H1 (cell line): ENCODE data around the gene ITIH4. TPM values are rescaled to one million over a fixed set of nuclear protein-coding genes. Genes with fewer than 3 reads are reported as not detected.

Source experiments
- CTCF ChIA-PET: fragments of 300-600 bp; sonication (Branson Sonifier 250); formaldehyde crosslinking; loops from one replicate; lab custom pipeline; 2021; ENCODE audit not compliant: partially characterized antibody; lab: Charles Lee
- POLR2A ChIA-PET: fragments of 300-600 bp; sonication (Branson Sonifier 250); formaldehyde crosslinking; loops from one replicate; lab custom pipeline; 2021; ENCODE audit warnings: inconsistent platforms; ENCODE audit not compliant: partially characterized antibody; lab: Charles Lee
- DNase-seq, 2 experiments: peaks; one replicate each; pipeline versions ENCODE4 v3.0.0 to v3.0.0-alpha.2; 2010 to 2022; ENCODE audit warnings: low spot score in 2 of 2, low read depth in 1 of 2, mixed read lengths in 1 of 2
- FAIRE-seq: peaks from 2 replicates; lab custom pipeline; 2011; peaks lifted over from hg19 to GRCh38; lab: Jason Lieb, UNC
- H2AFZ ChIP-seq: 2 replicates; pipeline ENCODE4 v1.8.1; 2012; ENCODE audit warnings: low read length, inconsistent platforms
- H2AK5ac ChIP-seq: 2 replicates; pipeline ENCODE4 v1.6.1; 2013; ENCODE audit warnings: low read depth, low read length
- H2BK120ac ChIP-seq: replicated peaks from 2 replicates; pipeline ENCODE3; 2013; ENCODE audit warnings: low read depth, low read length, inconsistent platforms
- H2BK12ac ChIP-seq: 2 replicates; pipeline ENCODE4 v1.6.1; 2013; ENCODE audit warnings: low read depth, low read length
- H2BK15ac ChIP-seq: 2 replicates; pipeline ENCODE4 v1.6.1; 2013; ENCODE audit warnings: low read length
- H2BK20ac ChIP-seq: 2 replicates; pipeline ENCODE4 v1.6.1; 2013; ENCODE audit warnings: low read length
- H2BK5ac ChIP-seq: 2 replicates; pipeline ENCODE4 v1.6.1; 2013; ENCODE audit warnings: low read depth, low read length
- H3K14ac ChIP-seq: 2 replicates; pipeline ENCODE4 v1.6.1; 2013; ENCODE audit warnings: inconsistent platforms; ENCODE audit not compliant: insufficient read length
- H3K18ac ChIP-seq: 2 replicates; pipeline ENCODE4 v1.6.1; 2013; ENCODE audit warnings: low read length; ENCODE audit errors: extremely low read depth
- H3K23ac ChIP-seq: 2 replicates; pipeline ENCODE4 v1.6.1; 2013; ENCODE audit warnings: inconsistent platforms; ENCODE audit not compliant: insufficient read length
- H3K23me2 ChIP-seq: 2 replicates; pipeline ENCODE4 v1.6.1; 2013; ENCODE audit warnings: low read depth, low read length
- H3K27ac ChIP-seq: 2 replicates; pipeline ENCODE4 v1.6.1; 2011; ENCODE audit warnings: low read depth, low read length, inconsistent platforms
- H3K27me3 ChIP-seq, 4 experiments: replicated peaks in 1 of 4; 1 replicate in 1 of 4; 2 replicates in 3 of 4; pipeline versions ENCODE4 v1.6.1 to v1.8.1; 2011 to 2013; ENCODE audit warnings: low read length in 3 of 4, mild to moderate bottlenecking in 3 of 4, inconsistent platforms in 2 of 4, mixed read lengths in 2 of 4, moderate library complexity in 1 of 4; ENCODE audit not compliant: control insufficient read depth in 3 of 4, insufficient read depth in 3 of 4; ENCODE audit errors: extremely low read depth in 1 of 4
- H3K36me3 ChIP-seq, 4 experiments: 2 replicates each; pipeline versions ENCODE4 v1.6.1 to v1.8.1; 2011 to 2013; ENCODE audit warnings: mild to moderate bottlenecking in 4 of 4, low read length in 3 of 4, moderate library complexity in 2 of 4, control low read depth in 1 of 4, inconsistent platforms in 1 of 4; ENCODE audit not compliant: insufficient read depth in 4 of 4, control insufficient read depth in 2 of 4
- H3K4ac ChIP-seq: replicated peaks from 2 replicates; pipeline ENCODE3; 2013; ENCODE audit warnings: low read length, low read depth, mixed read lengths, inconsistent platforms; ENCODE audit not compliant: insufficient read length
- H3K4me1 ChIP-seq, 4 experiments: replicated peaks in 1 of 4; 1 replicate in 1 of 4; 2 replicates in 3 of 4; pipeline versions ENCODE4 v1.6.1 to v1.8.1; 2011 to 2013; ENCODE audit warnings: low read length in 3 of 4, inconsistent platforms in 2 of 4, mixed read lengths in 1 of 4; ENCODE audit not compliant: insufficient read depth in 4 of 4, control insufficient read depth in 3 of 4
- H3K4me2 ChIP-seq, 2 experiments: 2 replicates each; pipeline versions ENCODE4 v1.6.1 to v1.8.1; 2011 to 2013; ENCODE audit warnings: low read depth in 2 of 2, low read length in 2 of 2, control low read depth in 1 of 2, inconsistent platforms in 1 of 2, mild to moderate bottlenecking in 1 of 2; ENCODE audit not compliant: insufficient read depth in 1 of 2
- H3K4me3 ChIP-seq, 4 experiments: fragments of 200-600, 300-600 bp in 1 of 4; sonication (generic), shearing (Covaris generic), sonication (Bioruptor Twin) in 1 of 4; 2 replicates each; pipeline versions ENCODE4 v1.5.1 to v1.8.1; 2011 to 2016; ENCODE audit warnings: low read length in 4 of 4, low read depth in 3 of 4, control low read depth in 2 of 4, inconsistent platforms in 2 of 4, mild to moderate bottlenecking in 2 of 4, mixed read lengths in 1 of 4, moderate library complexity in 1 of 4; ENCODE audit not compliant: insufficient read depth in 2 of 4; ENCODE audit errors: extremely low read depth in 1 of 4
- H3K56ac ChIP-seq: replicated peaks from 2 replicates; pipeline ENCODE3; 2013; ENCODE audit warnings: low read depth, mild to moderate bottlenecking, mixed read lengths, low read length, inconsistent platforms; ENCODE audit not compliant: insufficient read length
- H3K79me1 ChIP-seq: 2 replicates; pipeline ENCODE4 v1.6.1; 2013; ENCODE audit warnings: low read depth, low read length, control low read depth
- H3K79me2 ChIP-seq, 2 experiments: 2 replicates each; pipeline versions ENCODE4 v1.6.1 to v1.8.1; 2012 to 2013; ENCODE audit warnings: low read length in 2 of 2, mild to moderate bottlenecking in 2 of 2, inconsistent platforms in 1 of 2; ENCODE audit not compliant: insufficient read depth in 2 of 2, control insufficient read depth in 1 of 2
- H3K9ac ChIP-seq, 4 experiments: replicated peaks in 1 of 4; 1 replicate in 1 of 4; 2 replicates in 3 of 4; pipeline versions ENCODE4 v1.6.1 to v1.8.1; 2011 to 2013; ENCODE audit warnings: low read depth in 3 of 4, low read length in 3 of 4, control low read depth in 2 of 4, mild to moderate bottlenecking in 2 of 4, moderate library complexity in 2 of 4, inconsistent platforms in 1 of 4; ENCODE audit errors: extremely low read depth in 1 of 4
- H3K9me3 ChIP-seq, 2 experiments: 2 replicates each; pipeline versions ENCODE4 v1.6.1 to v1.8.1; 2012 to 2013; ENCODE audit warnings: mild to moderate bottlenecking in 2 of 2, moderate library complexity in 2 of 2, control low read depth in 1 of 2, inconsistent platforms in 1 of 2, low read depth in 1 of 2, low read length in 1 of 2, mixed read lengths in 1 of 2; ENCODE audit not compliant: insufficient read depth in 2 of 2
- H4K20me1 ChIP-seq, 2 experiments: replicated peaks in 1 of 2; 2 replicates each; pipeline versions ENCODE3 to v1.8.1; 2011 to 2013; ENCODE audit warnings: inconsistent platforms in 2 of 2, low read length in 2 of 2, mild to moderate bottlenecking in 1 of 2; ENCODE audit not compliant: insufficient read depth in 2 of 2, control insufficient read depth in 1 of 2
- H4K5ac ChIP-seq: 2 replicates; pipeline ENCODE4 v1.6.1; 2013; ENCODE audit warnings: low read length, low read depth, mixed read lengths, inconsistent platforms; ENCODE audit not compliant: insufficient read length
- H4K8ac ChIP-seq: 2 replicates; pipeline ENCODE4 v1.8.0; 2013; ENCODE audit warnings: mild to moderate bottlenecking, moderate library complexity, low read length, inconsistent platforms; ENCODE audit not compliant: insufficient read depth; ENCODE audit errors: extremely low read depth
- H4K91ac ChIP-seq: replicated peaks from 2 replicates; pipeline ENCODE3; 2013; ENCODE audit warnings: low read length, mixed read lengths, inconsistent platforms; ENCODE audit not compliant: insufficient read length
- BACH1 ChIP-seq: IDR thresholded peaks from 2 replicates; pipeline ENCODE4 v1.6.1; 2012; ENCODE audit warnings: low read length, improper control_type of control experiment
- BCL11A ChIP-seq, 2 experiments: IDR thresholded peaks; one replicate each; pipeline ENCODE4 v1.6.1; 2011; ENCODE audit warnings: low read depth in 2 of 2, low read length in 2 of 2, mild to moderate bottlenecking in 2 of 2
- BRCA1 ChIP-seq: IDR thresholded peaks from 2 replicates; pipeline ENCODE4 v1.6.1; 2012; ENCODE audit warnings: low read depth, low read length, improper control_type of control experiment
- CBX5 ChIP-seq: fragments of 300-800, 300-1000 bp; sonication (generic); IDR thresholded peaks from 2 replicates; pipeline ENCODE4 v1.7.1; 2016; ENCODE audit warnings: antibody characterized with exemption, low read length, low read depth
- EGR1 ChIP-seq: IDR thresholded peaks from 2 replicates; pipeline ENCODE4 v1.6.1; 2011; ENCODE audit warnings: low read depth, low read length, borderline replicate concordance
- FOSL1 ChIP-seq: IDR thresholded peaks from 2 replicates; pipeline ENCODE4 v1.6.1; 2011; ENCODE audit warnings: mild to moderate bottlenecking, low read depth, low read length, moderate library complexity; ENCODE audit not compliant: insufficient read depth
- MAX ChIP-seq: IDR thresholded peaks from 2 replicates; pipeline ENCODE4 v1.6.1; 2012; ENCODE audit warnings: inconsistent platforms
- RBBP5 ChIP-seq: IDR thresholded peaks from 2 replicates; pipeline ENCODE4 v1.7.1; 2012; ENCODE audit warnings: low read depth, mild to moderate bottlenecking, inconsistent platforms, low read length, moderate library complexity, borderline replicate concordance
- RFX5 ChIP-seq: IDR thresholded peaks from 2 replicates; pipeline ENCODE4 v1.6.1; 2011; ENCODE audit warnings: low read depth, low read length, improper control_type of control experiment, borderline replicate concordance
- RNF2 ChIP-seq: fragments of 200-900, 300-1000 bp; sonication (generic); IDR thresholded peaks from 2 replicates; pipeline ENCODE4 v1.7.1; 2016; ENCODE audit warnings: borderline replicate concordance, low read depth, mild to moderate bottlenecking, antibody characterized with exemption, low read length; ENCODE audit not compliant: poor library complexity, severe bottlenecking; ENCODE audit errors: missing control alignments
- SAP30 ChIP-seq: fragments of 300-600 bp; sonication (generic); IDR thresholded peaks from 2 replicates; pipeline ENCODE4 v1.7.1; 2012; ENCODE audit warnings: low read length, moderate library complexity, mild to moderate bottlenecking, inconsistent platforms; ENCODE audit not compliant: insufficient read depth, insufficient replicate concordance
- SUZ12 ChIP-seq: fragments of 200-600 bp; sonication (generic); IDR thresholded peaks from 2 replicates; pipeline ENCODE4 v1.6.1; 2012; ENCODE audit warnings: mild to moderate bottlenecking, inconsistent platforms, low read length, moderate library complexity, mixed read lengths
- ZNF274 ChIP-seq: IDR thresholded peaks from 2 replicates; pipeline ENCODE4 v1.7.0; 2012; ENCODE audit warnings: low read length, borderline replicate concordance; ENCODE audit errors: extremely low read depth
- WGBS, 2 experiments: shearing (Covaris generic) in 1 of 2; methylation state at CpG; one replicate each; pipeline versions ENCODE4 v1.1.6 to v1.1.7; 2013 to 2015; ENCODE audit warnings: low lambda C conversion rate in 2 of 2, mixed read lengths in 2 of 2, inconsistent platforms in 1 of 2, low coverage in 1 of 2, missing lambda C conversion rate in 1 of 2; ENCODE audit not compliant: insufficient replicate concordance in 2 of 2, insufficient coverage in 1 of 2, insufficient read length in 1 of 2; ENCODE audit errors: extremely low coverage in 1 of 2, missing lambda C conversion rate in 1 of 2; 5-methylcytosine and 5-hydroxymethylcytosine counted together
- polyA plus RNA-seq, 7 experiments: library from polyadenylated mRNA; depleted of rRNA in 3 of 7; stranded (reverse) in 5 of 7; unstranded in 2 of 7; fragments of >200 nt in 5 of 7; fragments of 200-250 nt in 2 of 7; gene quantifications; 1 replicate in 5 of 7; 2 replicates in 1 of 7; 4 replicates in 1 of 7; pipeline versions ENCODE4 v1.2.1 to v1.2.3, GENCODE V29; 2011 to 2013; ENCODE audit warnings: missing spikeins in 2 of 7, mixed read lengths in 2 of 7
- total RNA-seq: library from RNA; stranded (reverse); fragmentation: NEBNext Ultra II Directional; extraction: Animal tissue kit (Norgen Biotek cat#: 25700); gene quantifications from 2 replicates; pipeline ENCODE4 v1.2.1, GENCODE V29; 2021

The ITIH4 gene
- total and polyA plus RNA-seq, 2 of the 8 experiments (the other 6 are each of a cell fraction or from before 2014, with no cell fraction given), result 3.4 to 3.7 TPM

GRCh38 chr3:52795298-52795900 is 35.1 kb downstream of the ITIH4 start:
- Histone ChIP-seq H4K20me1 (no peaks in the 10 kb centered on the region), H4K8ac (no peak overlapping the region), H2AFZ (no peak overlapping the region), H3K79me1 (no peaks in the 10 kb centered on the region), H3K9ac (no peak overlapping the region), H3K9me3 (no peaks in the 10 kb centered on the region), H4K91ac (no peak overlapping the region), H2BK20ac (no peak overlapping the region), H4K5ac (no peak overlapping the region), H3K4ac (no peak overlapping the region), H3K18ac (no peak overlapping the region), H3K79me2 (no peaks in the 10 kb centered on the region), H2BK15ac (no peak overlapping the region), H3K27ac (no peak overlapping the region), H3K23ac (no peak overlapping the region), H3K56ac (no peak overlapping the region), H2BK12ac (no peak overlapping the region), H2BK5ac (no peak overlapping the region), H3K4me2 (no peak overlapping the region), H2BK120ac (no peak overlapping the region), H3K36me3 (no peaks in the 10 kb centered on the region), H3K14ac (no peak overlapping the region), H3K4me3 (no peak overlapping the region), H3K23me2 (no peaks in the 10 kb centered on the region), H3K4me1 (no peaks in the 10 kb centered on the region), H2AK5ac (no peak overlapping the region), H3K27me3 (no peaks in the 10 kb centered on the region)
- 77% methylated on average over 9 of the region's 9 CpGs; no CpG with 5 or more reads in 1 of the 2 experiments for WGBS, 2 experiments
- FAIRE-seq, result no peak
- CTCF ChIA-PET, result interaction anchor here (0.8 to 6.9 kb wide), 3 partner anchors 10 to 24 kb away, joined by 3 to 86 read pairs (median 13); no protein-coding TSS in a partner anchor
- DNase-seq, result no peak
- POLR2A ChIA-PET, result interaction anchor here (2.3 kb wide), 1 partner anchor 25 kb away, joined by 8 read pairs; the partner anchor contains the start of gene NEK4
- no peak for TF ChIP-seq SAP30
- TF ChIP-seq MAX, result no peak
- TF ChIP-seq BACH1, result no peak
- TF ChIP-seq SUZ12, result no peak
- TF ChIP-seq CBX5, result no peak
- no peak for TF ChIP-seq RNF2
- TF ChIP-seq BCL11A (IDR thresholded peaks at IDR 0.05; ENCODE audit: low read depth in 2 of 2, low read length in 2 of 2), result no peak
- no peak for TF ChIP-seq RFX5
- TF ChIP-seq FOSL1, result no peak
- TF ChIP-seq EGR1, result no peak
- no peak for TF ChIP-seq BRCA1
- no peak for TF ChIP-seq ZNF274
- TF ChIP-seq RBBP5, result no peak
